ENCODE results near the gene KCNIP4.

GRCh38 chr4:21625447-21625846, 323.1 kb downstream of the KCNIP4 start:
- TF ChIP-seq ZNF274 (IDR thresholded peaks at IDR 0.05; ENCODE audit: borderline replicate concordance, low read depth, low read length) (no peak), ZBTB33 (CRISPR knock-in tag; IDR thresholded peaks at IDR 0.05) (no peak), STAT6 (CRISPR knock-in tag; IDR thresholded peaks at IDR 0.05) (no peak), MNT (conservative IDR thresholded peaks at IDR 0.05) (no peak), CTCF (IDR thresholded peaks at IDR 0.05 in 2 of 3, conservative IDR thresholded peaks at IDR 0.05 in 1 of 3; ENCODE audit: insufficient read depth in 2 of 3, low read depth in 1 of 3, low read length in 3 of 3) (no peak), NFIC (IDR thresholded peaks at IDR 0.05) (no peak), RBM17 (IDR thresholded peaks at IDR 0.05; ENCODE audit: borderline replicate concordance, low read depth, low read length) (no peak), USF2 (CRISPR knock-in tag; IDR thresholded peaks at IDR 0.05) (no peak)
